NCI-H510A (cell line): ENCODE results near the gene OR8K5.
"Not testable (repeated sequence)": the region's sequence is repeated elsewhere in the genome, so short reads cannot be mapped to it uniquely, and the experiment has no call there.

ENCODE experiments used
- DNase-seq: peaks from one replicate; lab custom pipeline; 2025; lab: John Stamatoyannopoulos, UW

The OR8K5 gene, protein sequence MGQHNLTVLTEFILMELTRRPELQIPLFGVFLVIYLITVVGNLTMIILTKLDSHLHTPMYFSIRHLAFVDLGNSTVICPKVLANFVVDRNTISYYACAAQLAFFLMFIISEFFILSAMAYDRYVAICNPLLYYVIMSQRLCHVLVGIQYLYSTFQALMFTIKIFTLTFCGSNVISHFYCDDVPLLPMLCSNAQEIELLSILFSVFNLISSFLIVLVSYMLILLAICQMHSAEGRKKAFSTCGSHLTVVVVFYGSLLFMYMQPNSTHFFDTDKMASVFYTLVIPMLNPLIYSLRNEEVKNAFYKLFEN

DNA sequence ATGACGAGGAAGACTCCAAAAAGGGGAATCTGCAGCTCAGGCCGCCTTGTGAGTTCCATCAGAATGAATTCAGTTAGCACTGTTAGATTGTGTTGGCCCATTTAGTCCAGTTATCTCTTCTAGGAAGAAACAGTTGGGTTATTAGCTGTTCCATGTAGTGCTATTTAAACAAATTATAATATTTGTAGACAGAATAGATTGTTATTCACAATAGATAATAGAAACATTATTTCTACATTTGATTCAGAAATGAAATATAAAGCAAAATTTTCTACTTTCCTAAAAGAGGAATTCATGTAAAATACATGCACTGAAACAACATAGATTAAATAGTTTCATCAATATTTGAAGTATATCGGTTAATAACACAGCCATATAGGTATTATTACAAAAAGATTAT lies at the start of gene OR8K5:
TSS of gene OR8K5 (minus strand) at position 101 of the 400 bp plus-strand sequence. CDS start at position 101, 0 bp downstream.
- no peak for DNase-seq

DNA sequence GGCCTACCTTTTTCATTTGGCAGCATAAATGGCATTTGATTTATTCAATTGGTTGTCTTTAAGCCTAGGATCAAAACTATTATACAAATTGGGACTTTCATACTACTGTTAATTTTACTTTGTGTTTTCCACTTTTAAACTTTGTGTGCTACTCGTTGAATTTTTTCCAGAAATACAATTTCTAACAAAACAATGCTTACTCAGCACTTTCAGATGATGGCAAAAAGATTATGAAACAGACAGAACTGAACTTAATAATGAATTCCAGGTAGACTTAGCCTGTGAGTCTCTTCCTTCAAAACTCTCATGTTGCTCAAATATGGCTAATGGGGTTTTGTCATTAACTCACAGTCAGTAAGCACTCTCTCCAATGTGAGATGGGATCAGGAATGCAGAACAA lies 47.7 kb upstream of the OR8K5 start:
- no peak for DNase-seq

DNA sequence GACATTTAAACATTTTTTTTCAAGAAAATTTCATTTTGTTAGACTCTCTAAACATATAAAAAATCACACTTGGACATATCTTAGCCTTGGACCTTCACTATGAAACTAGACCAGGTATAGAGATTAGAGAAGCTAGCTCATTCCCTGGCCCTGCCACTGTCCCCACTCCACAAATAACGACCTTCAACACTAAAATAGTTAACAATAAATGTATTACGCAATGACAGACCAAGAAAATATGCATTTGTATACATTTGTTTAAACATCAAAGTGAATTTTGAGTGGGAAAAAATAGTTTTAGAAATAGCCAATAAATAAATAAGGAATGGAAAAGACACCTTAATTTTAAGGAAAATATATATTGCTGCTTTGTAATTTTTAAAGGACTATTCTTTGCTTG lies 37.2 kb upstream of the OR8K5 start:
- no peak for DNase-seq

DNA sequence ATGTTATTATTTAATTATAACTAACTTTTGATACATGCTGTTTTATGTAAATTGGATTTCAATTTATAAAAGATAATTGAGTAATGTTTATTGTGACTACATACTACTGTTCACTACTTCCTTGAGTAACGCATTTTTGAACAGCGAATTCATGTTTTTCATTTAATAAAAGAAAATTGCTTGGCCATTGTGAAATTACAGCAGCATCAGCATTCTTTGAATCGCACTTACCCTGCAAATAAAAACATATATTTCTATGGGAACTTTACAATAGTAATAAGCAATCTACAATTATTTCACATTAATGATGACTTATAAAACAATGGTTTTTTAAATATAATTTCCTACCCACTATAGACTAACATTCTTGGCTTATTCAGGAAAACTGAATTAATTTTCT lies 36.6 kb upstream of the OR8K5 start:
- DNase-seq, result no peak

DNA sequence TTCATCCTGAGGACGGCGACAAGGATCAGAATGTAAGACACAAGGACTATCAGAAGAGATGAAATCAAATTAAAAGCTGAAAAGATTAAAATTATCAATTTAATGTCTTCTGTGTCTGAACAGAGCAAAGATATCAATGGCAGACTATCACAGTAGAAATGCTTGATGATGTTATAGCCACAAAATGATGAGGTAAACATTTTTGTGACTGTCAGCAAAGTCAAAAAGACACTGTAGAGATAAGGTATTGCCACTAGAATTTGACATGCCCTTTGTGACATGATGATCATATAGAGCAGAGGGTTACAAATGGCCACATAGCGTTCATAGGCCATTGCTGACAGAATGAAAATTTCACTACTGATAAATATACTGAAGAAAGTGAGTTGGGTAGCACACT lies 28.5 kb upstream of the OR8K5 start:
- no peak for DNase-seq

DNA sequence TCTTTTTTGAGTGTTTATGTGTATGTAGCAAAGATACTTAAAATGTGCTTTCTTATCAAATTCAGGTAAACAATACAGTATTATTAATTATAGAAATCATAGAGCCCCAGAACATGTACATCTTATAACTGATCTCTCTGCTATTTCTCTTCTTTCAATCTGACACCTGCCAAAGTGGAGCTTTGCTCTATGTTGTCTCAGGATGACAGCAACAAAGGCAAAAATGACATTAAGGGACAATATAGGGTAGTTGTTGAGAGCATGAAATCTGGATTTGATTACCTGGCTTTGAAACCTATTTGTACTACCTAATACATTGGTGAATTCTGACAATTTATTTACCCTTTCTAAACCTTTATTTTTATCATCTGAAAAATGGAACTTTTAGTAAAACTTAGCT lies 23.3 kb upstream of the OR8K5 start:
- DNase-seq, result no peak

DNA sequence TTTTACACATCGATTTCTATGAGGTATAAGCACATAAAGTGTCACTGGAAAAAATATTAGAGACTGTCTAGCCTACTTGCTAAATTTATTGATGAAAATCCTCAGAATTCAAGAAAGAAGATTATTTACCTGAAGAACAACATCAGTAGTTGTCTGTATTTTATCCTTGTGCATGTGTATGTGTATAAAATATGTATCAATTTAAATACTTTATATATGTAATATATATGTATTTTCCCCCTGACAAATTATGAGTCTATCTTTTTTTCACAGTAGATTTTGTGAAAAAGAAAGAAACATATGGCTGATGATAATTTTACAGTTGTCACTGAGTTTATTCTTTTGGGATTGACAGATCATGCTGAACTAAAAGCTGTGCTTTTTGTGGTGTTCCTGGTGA lies 16.2 kb upstream of the OR8K5 start, which contains the start of gene OR5J2:
TSS of gene OR5J2 (plus strand) at position 301 of the 400 bp plus-strand sequence. CDS start at position 301, 0 bp downstream.
- no peak for DNase-seq

DNA sequence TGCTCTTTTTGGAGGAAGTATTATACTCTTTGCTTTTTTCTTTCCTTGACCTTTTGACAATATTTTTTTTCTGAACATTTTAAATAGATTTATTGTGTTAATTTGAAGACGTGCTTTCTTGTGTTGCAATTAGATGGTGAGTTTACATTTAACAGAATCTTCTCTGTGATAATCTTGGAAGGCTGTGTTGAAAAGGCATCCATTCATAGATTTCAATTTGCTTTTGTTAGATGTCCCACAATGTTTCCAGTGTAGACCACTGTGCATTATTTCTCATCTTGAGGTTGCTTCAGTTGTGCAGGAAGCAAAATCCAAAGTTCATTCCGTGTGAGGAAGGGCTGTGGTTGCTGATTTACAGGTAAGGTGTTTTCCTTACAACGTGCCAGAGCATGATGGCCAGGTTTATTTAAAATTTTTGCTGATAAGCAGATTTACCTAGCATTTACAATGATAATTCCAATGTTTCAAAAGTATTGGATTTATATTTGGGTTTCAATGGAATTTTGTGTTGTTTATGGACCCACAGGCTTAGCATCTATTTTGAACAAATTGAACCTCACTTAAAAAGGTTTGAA lies 12.2 kb upstream of the OR8K5 start:
- no peak for DNase-seq

DNA sequence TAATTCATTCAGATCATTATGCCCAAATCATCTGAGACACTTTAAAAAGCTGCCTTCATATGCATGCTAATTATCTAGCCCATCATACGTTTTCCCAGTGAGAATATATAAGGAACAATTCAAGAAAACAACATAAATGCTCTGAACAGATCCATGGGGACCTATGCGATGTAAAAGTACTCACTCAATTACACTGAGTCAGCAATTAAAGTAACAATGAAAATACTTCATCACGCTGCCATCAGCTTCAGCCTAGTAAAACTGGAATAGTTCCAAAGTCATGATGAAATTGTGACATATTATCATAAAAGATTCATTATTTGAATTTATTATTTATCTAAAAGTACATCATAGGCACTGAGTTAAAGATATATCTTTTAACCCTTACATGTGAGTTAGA lies 3.7 kb upstream of the OR8K5 start:
- no peak for DNase-seq

DNA sequence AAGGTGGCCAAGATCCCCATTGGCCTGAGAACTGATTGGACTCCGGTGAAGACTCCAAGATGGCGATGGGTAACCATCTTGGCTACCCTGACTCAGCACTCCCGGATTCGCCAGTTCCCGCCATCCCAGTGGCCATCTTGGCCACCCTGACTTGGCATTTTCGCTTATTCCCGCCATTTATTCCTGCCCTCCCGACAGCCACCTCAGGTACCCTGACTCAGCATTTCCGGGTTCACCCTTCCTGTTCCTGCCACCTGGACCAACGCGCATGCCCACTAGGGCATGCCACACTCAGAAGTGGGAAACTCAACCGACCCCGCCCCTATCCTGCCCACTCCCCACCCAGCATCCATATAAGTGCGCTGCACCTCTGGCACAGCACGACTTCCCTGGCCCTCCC lies 7.8 kb downstream of the OR8K5 start:
- no peak for DNase-seq

DNA sequence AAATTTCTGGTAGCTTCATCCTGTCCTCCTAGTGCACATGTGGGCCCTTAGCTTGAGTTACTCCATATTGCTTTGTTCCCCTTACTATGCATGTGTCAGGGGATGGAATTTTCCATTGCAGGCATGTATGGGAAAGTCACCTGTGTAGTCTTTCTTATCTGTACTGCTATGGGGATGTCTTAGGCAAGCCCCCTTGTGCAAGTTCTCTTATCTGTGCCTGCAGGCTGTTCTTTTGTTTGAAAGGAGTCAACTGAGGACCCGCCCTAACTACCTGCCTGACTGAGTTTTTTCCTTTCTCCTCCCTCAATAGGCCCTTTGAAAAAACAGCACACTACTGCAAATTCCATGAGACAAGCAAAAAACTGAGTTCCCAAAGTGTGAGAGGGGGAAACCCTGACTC lies 8.7 kb downstream of the OR8K5 start:
- DNase-seq, result no peak

DNA sequence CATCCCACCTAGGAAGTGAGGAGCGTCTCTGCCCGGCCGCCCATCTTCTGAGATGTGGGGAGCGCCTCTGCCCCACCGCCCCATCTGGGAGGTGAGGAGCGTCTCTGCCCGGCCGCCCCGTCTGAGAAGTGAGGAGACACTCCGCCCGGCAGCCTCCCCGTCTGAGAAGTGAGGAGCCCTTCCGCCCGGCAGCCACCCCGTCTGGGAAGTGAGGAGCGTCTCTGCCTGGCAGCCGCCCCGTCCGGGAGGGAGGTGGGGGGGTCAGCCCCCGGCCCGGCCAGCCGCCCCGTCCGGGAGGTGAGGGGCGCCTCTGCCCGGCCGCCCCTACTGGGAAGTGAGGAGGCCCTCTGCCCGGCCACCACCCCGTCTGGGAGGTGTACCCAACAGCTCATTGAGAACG lies 16.4 kb downstream of the OR8K5 start:
- DNase-seq, result not testable (repeated sequence)

DNA sequence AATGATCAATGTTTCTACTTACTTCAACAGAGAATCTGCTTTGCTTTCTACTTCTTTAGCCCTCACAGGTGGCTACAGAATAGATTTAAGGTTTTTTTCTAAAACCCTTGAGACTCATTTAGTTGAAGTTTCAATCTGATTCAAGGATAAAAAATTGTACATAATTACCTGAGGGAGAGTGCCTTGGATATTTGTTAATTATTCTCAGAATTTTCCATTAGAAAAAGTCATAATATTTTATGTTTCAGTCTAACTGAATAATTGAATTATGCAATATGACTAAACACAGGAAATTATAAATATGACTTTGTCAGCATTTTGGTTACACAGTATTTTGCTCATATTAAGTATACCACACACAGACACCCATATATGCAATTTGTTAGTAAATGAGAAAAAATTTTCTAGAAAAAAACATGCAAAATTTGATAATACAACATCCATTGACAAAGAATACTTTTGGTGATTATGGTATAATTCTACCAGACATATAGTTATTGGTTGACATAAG lies 19.9 kb downstream of the OR8K5 start, which contains the start of gene OR8J3:
TSS of gene OR8J3 (minus strand) at position 51 of the 511 bp plus-strand sequence. CDS start 2,483 bp downstream, outside the sequence.
- DNase-seq, result no peak

DNA sequence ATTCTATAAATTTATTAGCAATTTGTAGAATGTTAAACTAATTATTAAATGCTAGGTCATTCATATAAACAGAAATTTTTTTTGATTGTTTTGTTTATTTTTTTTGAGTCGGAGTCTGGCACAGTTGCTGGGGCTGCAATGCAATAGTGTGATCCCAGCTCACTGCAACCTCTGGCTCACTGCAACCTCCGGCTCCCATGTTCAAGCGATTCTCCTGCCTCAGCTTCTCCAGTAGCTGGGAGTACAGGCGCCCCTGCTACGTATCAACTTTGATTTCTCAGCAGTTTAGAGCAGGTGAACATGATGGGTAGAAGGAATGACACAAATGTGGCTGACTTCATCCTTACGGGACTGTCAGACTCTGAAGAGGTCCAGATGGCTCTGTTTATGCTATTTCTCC lies 38.0 kb downstream of the OR8K5 start, which contains the start of gene OR8H3:
TSS of gene OR8H3 (plus strand) at position 301 of the 400 bp plus-strand sequence. CDS start at position 301, 0 bp downstream.
- no peak for DNase-seq
